ENCODE measurements around the gene MACROH2A1.

- TF ChIP-seq REST (IDR thresholded peaks at IDR 0.05; ENCODE audit: unreplicated experiment): no peak
- no peak for TF ChIP-seq CTCF (conservative IDR thresholded peaks at IDR 0.05; ENCODE audit: low read depth in 2 of 2)
- no peak for TF ChIP-seq EZH2 (IDR thresholded peaks at IDR 0.05; ENCODE audit: low read depth, unreplicated experiment)
- no peak for TF ChIP-seq ZNF114 (CRISPR knock-in tag; IDR thresholded peaks at IDR 0.05)
- no peak for TF ChIP-seq CREB1 (CRISPR knock-in tag; IDR thresholded peaks at IDR 0.05; ENCODE audit: low read depth)
- no peak for TF ChIP-seq EZH2phosphoT487 (IDR thresholded peaks at IDR 0.05; ENCODE audit: unreplicated experiment)
- TF ChIP-seq POLR2AphosphoS5 (IDR thresholded peaks at IDR 0.05; ENCODE audit: low read depth): no peak
- TF ChIP-seq NANOG (IDR thresholded peaks at IDR 0.05; ENCODE audit: borderline replicate concordance): no peak
- no peak for TF ChIP-seq STAT1 (IDR thresholded peaks at IDR 0.05; ENCODE audit: unreplicated experiment)
- TF ChIP-seq JUNB (IDR thresholded peaks at IDR 0.05; ENCODE audit: unreplicated experiment): no peak
- no peak for TF ChIP-seq ETS1 (IDR thresholded peaks at IDR 0.05)
- no peak for TF ChIP-seq ZNF331 (CRISPR knock-in tag; IDR thresholded peaks at IDR 0.05; ENCODE audit: low read depth)
Measured at GRCh38 chr5:135386096-135386495, 12.9 kb downstream of the MACROH2A1 start.

Data from GM23338 (cell line).